ENCODE measurements around the gene MYORG.
A peak's percentile ranks its signal among the peaks of the same experiment; 100 is the strongest.
"Not testable (repeated sequence)": the region's sequence is repeated elsewhere in the genome, so short reads cannot be mapped to it uniquely, and the experiment has no call there.

The MYORG gene

DNA sequence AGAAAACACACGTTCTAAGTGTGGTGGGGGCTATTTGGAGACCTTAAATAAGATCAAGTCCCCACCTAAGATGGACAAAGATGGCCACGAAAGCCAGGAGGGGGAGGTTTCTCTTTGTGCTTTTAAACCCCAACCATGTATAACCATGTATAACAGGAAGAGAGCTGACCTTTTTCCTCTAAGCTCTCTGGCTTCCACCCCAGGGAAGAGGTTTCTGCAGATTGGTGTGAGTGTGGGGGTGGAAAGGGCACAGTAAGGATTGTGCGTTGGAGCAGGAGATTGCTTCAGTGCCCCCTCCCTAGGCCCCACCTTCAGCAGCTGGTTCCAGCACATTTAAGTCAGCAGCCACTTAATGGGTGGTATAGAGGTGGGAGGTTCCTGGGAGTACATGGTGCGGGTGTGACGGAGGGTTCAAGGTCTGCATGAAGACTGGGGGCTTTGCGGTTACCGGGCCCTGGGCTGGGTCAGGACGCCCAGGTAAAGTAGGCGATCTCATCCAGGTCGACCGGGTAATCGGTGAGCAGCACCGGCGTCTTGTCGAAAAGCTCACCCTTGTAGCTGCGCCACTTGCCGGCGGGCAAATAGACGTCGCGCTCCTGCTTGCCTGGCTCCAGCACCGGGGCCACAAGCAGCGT lies 6.2 kb downstream of the MYORG start:
- CTCF ChIA-PET = interaction anchor here (1.5 to 1.9 kb wide), 2 partner anchors 9 to 37 kb away, joined by 5 to 7 read pairs; no protein-coding TSS in a partner anchor
- peaks cover 5% of the 10 kb centered on the region for H3K4me1 Mint-ChIP-seq
- no peaks in the 10 kb centered on the region for H3K27me3 Mint-ChIP-seq
- H3K9me3 Mint-ChIP-seq = peaks cover 8% of the 10 kb centered on the region
- DNase-seq = no peak
- no peak overlapping the region for H3K4me3 Mint-ChIP-seq
- no peak overlapping the region for H3K27ac Mint-ChIP-seq
- peaks cover 49% of the 10 kb centered on the region for H3K36me3 Mint-ChIP-seq

DNA sequence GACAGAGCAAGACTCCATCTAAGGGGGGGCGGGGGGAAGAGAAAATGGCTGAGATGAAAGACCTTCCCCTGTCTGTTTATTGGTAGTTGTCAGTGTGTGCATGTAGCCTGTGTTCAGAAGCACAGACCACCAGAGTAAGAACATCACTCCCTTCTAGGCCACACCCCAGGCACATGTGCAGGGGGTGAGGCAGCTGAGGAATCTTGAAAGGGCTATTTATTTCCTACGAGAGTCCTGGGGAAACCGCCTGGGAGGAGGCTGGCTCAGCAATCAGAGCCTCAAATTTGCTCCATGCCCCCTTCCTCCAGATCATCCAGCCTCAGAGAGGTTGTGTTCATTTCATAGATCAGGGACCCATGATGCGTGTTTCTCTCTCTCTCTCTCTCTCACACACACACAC lies 7.1 kb downstream of the MYORG start:
- no peaks in the 10 kb centered on the region for H3K27me3 Mint-ChIP-seq
- peaks cover 8% of the 10 kb centered on the region for H3K9me3 Mint-ChIP-seq
- no peak overlapping the region for H3K4me3 Mint-ChIP-seq
- H3K4me1 Mint-ChIP-seq = peaks cover 4% of the 10 kb centered on the region
- CTCF ChIA-PET = no interaction called here
- peaks cover 49% of the 10 kb centered on the region for H3K36me3 Mint-ChIP-seq
- no peak for DNase-seq
- H3K27ac Mint-ChIP-seq = no peak overlapping the region

DNA sequence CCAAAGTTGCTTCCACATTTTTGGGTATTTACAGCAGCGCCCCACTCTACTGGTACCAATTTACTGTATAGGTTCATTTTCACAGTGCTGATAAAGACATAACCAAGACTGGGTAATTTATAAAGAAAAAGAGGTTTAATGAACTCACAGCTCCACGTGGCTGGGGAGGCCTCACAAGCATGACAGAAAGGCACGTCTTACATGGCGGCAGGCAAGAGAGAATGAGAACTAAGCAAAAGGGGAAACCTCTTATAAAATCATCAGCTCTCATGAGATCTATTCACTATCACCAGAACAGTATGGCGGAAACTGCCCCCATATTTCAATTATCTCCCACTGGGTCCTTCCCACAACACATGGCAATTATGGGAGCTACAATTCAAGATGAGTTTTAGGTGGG lies 7.9 kb downstream of the MYORG start:
- Mint-ChIP-seq H3K36me3 (peaks cover 48% of the 10 kb centered on the region), H3K4me1 (peaks cover 12% of the 10 kb centered on the region)
- H3K4me3 Mint-ChIP-seq, H3K9me3 Mint-ChIP-seq, CTCF ChIA-PET, H3K27ac Mint-ChIP-seq, H3K27me3 Mint-ChIP-seq, DNase-seq: not testable (repeated sequence)

DNA sequence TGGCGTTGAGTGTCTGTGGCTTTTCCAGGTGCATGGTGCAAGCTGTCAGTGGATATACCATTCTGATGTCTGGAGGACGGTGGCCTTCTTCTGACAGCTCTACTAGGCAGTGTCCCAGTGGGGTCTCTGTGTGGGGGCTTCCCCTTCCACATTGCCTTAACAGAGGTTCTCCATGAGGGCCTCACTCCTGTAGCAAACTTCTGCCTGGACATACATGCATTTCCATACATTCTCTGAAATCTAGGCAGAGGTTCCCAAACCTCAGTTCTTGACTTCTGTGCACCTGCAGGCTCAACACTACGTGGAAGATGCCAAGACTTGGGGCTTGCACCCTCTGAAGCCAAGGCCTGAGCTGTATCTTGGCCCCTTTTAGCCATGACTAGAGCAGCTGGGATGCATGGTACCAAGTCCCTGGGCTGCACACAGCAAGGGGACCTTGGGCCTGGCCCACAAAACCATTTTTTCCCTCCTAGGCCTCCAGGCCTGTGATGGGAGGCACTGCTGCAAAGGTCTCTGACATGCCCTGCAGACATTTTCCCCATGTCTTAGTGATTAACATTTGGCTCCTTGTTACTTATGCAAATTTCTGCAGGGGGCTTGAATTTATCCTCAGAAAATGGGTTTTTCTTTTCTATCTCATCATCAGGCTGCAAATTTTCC lies 8.8 kb downstream of the MYORG start:
- CTCF ChIA-PET, H3K27ac Mint-ChIP-seq, H3K4me3 Mint-ChIP-seq, DNase-seq, H3K9me3 Mint-ChIP-seq, H3K27me3 Mint-ChIP-seq: not testable (repeated sequence)
- peaks cover 22% of the 10 kb centered on the region for H3K4me1 Mint-ChIP-seq
- H3K36me3 Mint-ChIP-seq = peaks cover 45% of the 10 kb centered on the region

DNA sequence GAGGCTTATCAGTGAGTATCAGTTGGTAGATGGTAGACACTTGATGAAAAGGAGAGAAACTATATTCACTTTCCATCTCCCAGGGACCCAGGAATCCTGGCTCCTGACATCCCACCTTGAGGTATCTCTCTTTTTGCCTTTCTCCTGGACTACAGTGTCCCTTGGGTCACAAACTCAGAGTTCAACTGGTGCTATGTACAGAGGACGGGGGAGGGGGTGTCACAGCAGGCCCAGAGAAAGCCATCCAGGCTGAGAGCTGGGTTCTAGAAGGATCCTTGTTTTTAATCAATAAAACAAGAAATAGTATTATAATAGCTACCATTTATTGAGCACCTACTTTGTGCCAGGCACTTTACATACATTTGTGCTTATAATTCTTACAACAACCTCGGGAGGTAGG lies 10.3 kb downstream of the MYORG start:
- CTCF ChIA-PET = interaction anchor here (1.2 kb wide), 1 partner anchor 38 kb away, joined by 4 read pairs; no protein-coding TSS in a partner anchor

DNA sequence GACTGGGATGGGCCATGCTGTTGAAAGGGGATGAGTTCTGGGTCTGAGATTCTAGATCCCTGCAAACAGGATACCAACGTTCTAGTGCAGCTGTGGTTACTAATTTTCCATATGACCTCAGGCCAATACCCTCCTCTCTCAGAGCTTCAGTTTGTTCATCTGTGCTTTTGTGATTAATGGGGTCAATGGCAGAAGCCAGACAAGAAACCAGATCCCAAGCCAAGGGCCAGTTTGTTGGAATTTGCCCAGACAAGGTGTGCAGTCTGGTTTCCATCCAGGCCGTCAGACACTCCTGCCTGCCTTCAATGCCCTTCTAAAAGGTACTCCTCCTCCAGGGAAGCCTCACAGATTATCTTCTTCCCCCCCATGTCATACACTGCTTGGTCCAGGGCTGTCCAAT lies 11.4 kb downstream of the MYORG start:
- CTCF ChIA-PET = no interaction called here
- H3K27ac Mint-ChIP-seq = no peak overlapping the region
- peaks cover 26% of the 10 kb centered on the region for H3K4me1 Mint-ChIP-seq
- DNase-seq = no peak
- H3K9me3 Mint-ChIP-seq = peaks cover 8% of the 10 kb centered on the region
- H3K36me3 Mint-ChIP-seq = peaks cover 29% of the 10 kb centered on the region
- no peak overlapping the region for H3K4me3 Mint-ChIP-seq
- no peaks in the 10 kb centered on the region for H3K27me3 Mint-ChIP-seq

More for the DNA sequence above, 10.3 kb downstream of the MYORG start:
- no peak overlapping the region for H3K4me3 Mint-ChIP-seq
- no peak for DNase-seq
- H3K4me1 Mint-ChIP-seq = peaks cover 26% of the 10 kb centered on the region
- H3K27me3 Mint-ChIP-seq = no peaks in the 10 kb centered on the region
- peaks cover 8% of the 10 kb centered on the region for H3K9me3 Mint-ChIP-seq
- no peak overlapping the region for H3K27ac Mint-ChIP-seq
- H3K36me3 Mint-ChIP-seq = peaks cover 36% of the 10 kb centered on the region

DNA sequence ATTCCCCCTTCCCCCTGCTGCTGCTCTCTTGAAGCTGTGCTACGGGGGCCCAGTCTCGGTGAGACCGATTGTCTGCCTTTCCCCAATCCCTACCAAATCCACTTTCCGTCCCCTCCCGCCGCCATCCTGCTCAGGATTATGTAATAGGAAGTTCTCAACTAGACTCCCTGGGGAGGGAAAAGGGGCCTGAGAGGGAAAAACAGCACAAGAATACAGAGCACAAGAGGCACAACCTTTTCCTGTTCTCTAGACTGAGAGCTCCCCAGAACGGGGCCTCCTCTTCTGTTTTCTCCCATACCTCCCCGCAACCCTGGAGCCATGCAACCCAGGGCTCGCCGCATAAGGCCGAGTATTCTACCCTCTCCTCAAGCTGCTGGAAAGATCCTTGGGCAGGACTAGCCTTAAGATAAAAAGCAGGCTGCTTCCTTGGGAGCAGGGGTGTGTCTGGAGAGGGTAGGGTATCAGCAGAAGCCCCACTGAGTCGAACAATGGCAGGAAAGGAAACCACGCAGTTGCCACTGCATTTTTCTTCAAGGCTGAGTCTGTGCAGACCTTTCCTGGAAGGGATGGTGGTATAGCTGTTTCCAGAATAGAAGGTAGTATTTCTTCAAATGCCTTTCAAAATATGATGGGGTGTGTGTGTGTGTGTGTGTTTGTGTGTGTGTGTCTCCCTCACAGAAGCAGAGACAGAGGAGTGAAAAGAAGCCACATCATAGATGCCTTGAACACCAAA lies 12.9 kb downstream of the MYORG start:
- peak; percentile 47 for DNase-seq
- H3K27ac Mint-ChIP-seq = peak overlapping the region; percentile 79
- H3K27me3 Mint-ChIP-seq = no peaks in the 10 kb centered on the region
- CTCF ChIA-PET = interaction anchor here (1.3 to 1.9 kb wide), 2 partner anchors 10 to 15 kb away, joined by 3 to 9 read pairs; no protein-coding TSS in a partner anchor
- peaks cover 5% of the 10 kb centered on the region for H3K9me3 Mint-ChIP-seq
- H3K4me3 Mint-ChIP-seq = peak overlapping the region; percentile 9
- H3K4me1 Mint-ChIP-seq = peaks cover 26% of the 10 kb centered on the region
- peaks cover 18% of the 10 kb centered on the region for H3K36me3 Mint-ChIP-seq

DNA sequence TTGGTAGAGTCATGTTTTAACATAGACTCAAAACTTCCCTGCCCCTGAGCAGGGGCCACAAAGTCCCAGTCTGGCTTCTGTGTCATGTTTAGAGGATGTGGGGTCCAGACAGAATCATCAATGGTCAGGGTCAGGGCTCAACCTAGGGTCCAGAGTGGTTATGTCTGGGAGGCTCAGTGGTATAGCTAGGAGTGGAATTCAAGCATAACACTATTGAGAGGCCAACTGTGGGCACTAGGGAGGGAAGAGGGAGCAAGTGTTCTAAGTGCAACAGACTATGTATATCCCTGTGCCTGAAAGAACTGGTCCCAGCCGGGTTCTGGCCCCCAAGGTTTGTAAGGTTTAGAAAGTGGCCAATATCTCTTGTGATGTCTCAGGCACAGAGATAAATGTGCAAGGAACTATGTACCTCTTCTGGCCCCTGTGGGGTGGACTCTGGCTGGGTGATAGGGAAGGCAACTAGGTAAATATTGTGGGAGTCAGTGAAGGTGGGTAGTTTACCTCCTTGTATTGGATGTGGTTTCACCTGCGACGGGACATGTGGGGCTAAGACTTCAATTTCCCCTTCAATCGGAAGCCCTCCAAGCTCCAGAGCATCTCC lies 14.0 kb downstream of the MYORG start:
- CTCF ChIA-PET = interaction anchor here (1.2 kb wide), 1 partner anchor 13 kb away, joined by 3 read pairs; no protein-coding TSS in a partner anchor
- Mint-ChIP-seq H3K36me3 (peaks cover 8% of the 10 kb centered on the region), H3K27ac (no peak overlapping the region), H3K4me1 (peaks cover 26% of the 10 kb centered on the region), H3K4me3 (no peak overlapping the region), H3K9me3 (peaks cover 3% of the 10 kb centered on the region), H3K27me3 (no peaks in the 10 kb centered on the region)
- DNase-seq = no peak

DNA sequence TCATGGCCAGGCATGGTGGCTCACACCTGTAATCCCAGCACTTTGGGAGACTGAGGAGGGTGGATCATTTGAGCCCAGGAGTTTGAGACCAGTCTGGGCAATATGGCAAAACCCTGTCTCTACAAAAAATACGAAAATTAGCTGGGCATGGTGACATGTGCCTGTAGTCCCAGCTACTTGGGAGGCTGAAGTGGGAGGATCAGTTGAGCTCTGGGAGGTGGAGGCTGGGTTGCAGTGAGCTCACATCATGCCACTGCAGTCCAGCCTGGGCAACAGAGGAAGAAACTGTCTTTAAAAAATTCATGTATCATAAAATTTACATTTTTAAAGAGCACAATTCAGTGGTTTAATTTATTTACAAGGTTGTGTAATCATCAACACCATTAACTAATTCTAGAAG lies 23.7 kb downstream of the MYORG start:
- H3K9me3 Mint-ChIP-seq, H3K27ac Mint-ChIP-seq, CTCF ChIA-PET, DNase-seq, H3K4me1 Mint-ChIP-seq, H3K4me3 Mint-ChIP-seq, H3K27me3 Mint-ChIP-seq: not testable (repeated sequence)
- H3K36me3 Mint-ChIP-seq = peaks cover 17% of the 10 kb centered on the region

DNA sequence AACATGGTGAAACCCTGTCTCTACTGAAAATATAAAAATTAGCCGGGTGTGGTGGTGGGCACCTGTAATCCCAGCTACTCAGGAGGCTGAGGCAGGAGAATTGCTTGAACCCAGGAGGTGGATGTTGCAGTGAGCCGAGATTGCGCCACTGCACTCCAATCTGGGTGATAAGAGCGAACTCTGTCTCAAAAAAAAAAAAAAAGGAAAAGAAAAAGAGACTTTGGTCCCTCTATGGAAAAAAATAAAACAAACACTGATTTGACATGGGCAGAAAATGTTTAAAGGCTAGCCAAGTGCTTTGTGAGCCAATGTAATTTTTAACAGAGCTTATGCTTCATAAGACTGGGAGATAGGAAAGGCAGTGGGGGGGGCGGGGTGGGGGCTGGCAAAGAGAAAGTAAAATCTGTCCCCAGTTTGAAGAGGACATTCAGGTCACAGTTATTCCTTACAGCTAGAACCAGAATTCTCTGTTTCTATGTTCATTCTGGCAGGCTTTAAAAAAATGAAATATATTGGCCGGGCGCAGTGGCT lies 24.5 kb downstream of the MYORG start:
- DNase-seq, H3K4me3 Mint-ChIP-seq, H3K4me1 Mint-ChIP-seq, H3K9me3 Mint-ChIP-seq, H3K27ac Mint-ChIP-seq, H3K27me3 Mint-ChIP-seq, CTCF ChIA-PET: not testable (repeated sequence)
- peaks cover 17% of the 10 kb centered on the region for H3K36me3 Mint-ChIP-seq

DNA sequence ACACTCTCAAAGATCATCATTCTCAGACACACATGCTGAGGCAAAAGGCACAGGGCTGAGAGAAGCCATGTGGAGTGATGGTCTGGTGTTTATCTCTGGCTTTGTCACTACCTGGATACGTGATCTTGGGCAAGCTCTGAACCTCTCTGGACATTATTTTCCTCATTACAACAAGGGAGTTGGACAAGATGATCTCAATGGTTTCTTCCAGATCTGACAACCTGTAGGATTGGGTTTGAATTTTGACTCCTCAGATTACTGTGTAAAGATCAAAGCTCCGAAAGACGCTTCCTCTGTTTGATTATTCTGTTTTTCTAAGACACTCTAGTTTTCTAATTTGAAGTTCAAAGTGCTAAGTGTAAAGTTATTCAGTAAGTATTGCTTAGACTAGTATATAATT lies 27.4 kb downstream of the MYORG start:
- no peak overlapping the region for H3K27ac Mint-ChIP-seq
- H3K36me3 Mint-ChIP-seq = peaks cover 7% of the 10 kb centered on the region
- no peaks in the 10 kb centered on the region for H3K9me3 Mint-ChIP-seq
- H3K4me1 Mint-ChIP-seq = no peaks in the 10 kb centered on the region
- no peak overlapping the region for H3K4me3 Mint-ChIP-seq
- no peak for DNase-seq
- CTCF ChIA-PET = interaction anchor here (1.1 to 1.6 kb wide), 4 partner anchors 11 to 97 kb away, joined by 3 to 4 read pairs (median 3); no protein-coding TSS in a partner anchor
- H3K27me3 Mint-ChIP-seq = no peaks in the 10 kb centered on the region

DNA sequence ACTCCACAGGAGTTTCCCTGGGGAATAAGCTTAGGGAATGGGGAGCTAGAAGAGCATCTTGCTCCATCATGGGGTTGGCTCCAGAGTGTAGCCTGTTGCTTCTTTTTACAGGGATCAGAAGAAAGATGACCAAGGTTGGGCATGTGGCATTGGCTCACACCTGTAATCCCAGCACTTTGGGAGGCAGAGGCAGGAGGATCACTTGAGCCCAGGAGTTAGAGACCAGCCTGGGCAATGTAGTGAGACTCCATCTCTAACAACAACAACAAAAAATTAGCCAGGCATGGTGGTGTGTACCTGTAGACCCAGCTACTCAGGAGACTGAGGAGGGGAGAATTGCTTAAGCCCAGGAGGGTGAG lies 28.9 kb downstream of the MYORG start:
- H3K27me3 Mint-ChIP-seq = no peaks in the 10 kb centered on the region
- H3K4me3 Mint-ChIP-seq = no peak overlapping the region
- H3K4me1 Mint-ChIP-seq = no peaks in the 10 kb centered on the region
- no peak for DNase-seq
- peak overlapping the region; percentile 66 for H3K27ac Mint-ChIP-seq
- CTCF ChIA-PET = interaction anchor here (1.6 kb wide), 1 partner anchor 13 kb away, joined by 3 read pairs; no protein-coding TSS in a partner anchor
- peaks cover 13% of the 10 kb centered on the region for H3K36me3 Mint-ChIP-seq
- H3K9me3 Mint-ChIP-seq = no peaks in the 10 kb centered on the region

DNA sequence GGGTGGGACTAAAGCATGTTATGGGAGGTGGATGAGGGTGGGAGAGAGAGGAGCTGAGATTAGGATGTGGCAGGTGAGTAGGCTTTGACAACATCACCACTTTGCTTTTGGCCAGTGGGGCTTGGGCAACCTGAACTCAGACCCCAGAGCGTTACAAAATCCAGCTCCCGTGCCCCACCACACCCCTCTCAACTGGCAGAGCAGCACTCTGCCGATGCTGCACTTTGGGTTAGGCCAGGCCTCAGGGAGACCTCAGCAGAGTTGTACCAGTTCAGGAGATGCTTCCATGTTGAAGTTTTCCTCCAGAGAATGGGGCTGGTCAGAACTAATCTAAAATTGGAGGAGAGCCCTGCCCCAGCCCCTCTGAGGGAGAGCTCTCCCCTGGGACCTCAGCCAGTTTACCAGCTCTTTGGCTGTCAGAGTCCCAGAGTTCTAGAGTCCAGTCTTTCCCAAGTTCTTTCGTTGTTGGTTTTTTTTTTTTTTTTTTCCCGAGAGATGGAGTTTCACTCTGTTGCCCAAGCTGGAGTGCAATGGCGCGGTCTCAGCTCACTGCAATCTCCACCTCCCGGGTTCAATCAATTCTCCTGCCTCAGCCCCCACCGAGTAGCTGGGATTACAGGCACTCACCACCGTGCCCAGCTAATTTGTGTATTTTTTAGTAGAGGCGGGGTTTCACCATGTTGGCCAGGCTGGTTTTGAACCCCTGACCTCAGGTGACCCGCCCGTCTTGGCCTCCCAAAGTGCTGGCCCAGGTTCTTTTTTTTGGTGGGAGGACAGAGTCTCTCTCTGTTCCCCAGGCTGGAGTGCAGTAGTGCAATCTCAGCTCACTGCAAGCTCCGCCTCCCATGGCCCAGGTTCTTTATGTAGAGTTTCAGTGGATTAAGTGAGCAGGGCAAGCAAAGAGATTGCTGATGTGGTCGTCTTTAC lies 29.6 kb downstream of the MYORG start:
- Mint-ChIP-seq H3K4me1 (no peaks in the 10 kb centered on the region), H3K27ac (peak overlapping the region; percentile 66), H3K4me3 (no peak overlapping the region), H3K9me3 (no peaks in the 10 kb centered on the region), H3K27me3 (no peaks in the 10 kb centered on the region), H3K36me3 (peaks cover 14% of the 10 kb centered on the region)
- CTCF ChIA-PET = interaction anchor here (0.8 to 1.6 kb wide), 2 partner anchors 13 to 14 kb away, joined by 3 to 6 read pairs; no protein-coding TSS in a partner anchor
- DNase-seq = no peak
